Measurements from ENCODE around the gene BICD1.
"Not testable (repeated sequence)": the region's sequence is repeated elsewhere in the genome, so short reads cannot be mapped to it uniquely, and the experiment has no call there.

BICD1 gene

DNA sequence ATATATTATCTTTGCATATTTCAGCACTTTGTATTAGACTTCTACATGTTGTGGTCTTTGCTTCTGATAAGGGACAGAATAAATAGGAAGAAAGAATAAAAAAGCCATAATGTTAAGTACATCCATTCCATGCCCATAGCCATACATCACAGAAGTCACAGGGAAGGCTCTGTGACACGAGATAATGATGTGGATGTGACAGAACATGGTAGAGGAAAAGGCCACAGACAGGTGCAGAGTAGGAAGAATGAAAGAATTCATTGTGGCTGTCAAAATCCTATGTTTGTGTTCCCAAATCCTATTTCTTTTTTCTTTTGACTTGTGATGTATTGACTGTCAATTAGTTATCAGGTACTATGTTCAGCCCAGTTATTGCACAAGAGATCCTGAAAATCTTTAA is 38.4 kb downstream of the BICD1 start:
- no peak for DNase-seq (ENCODE audit: low read depth in 2 of 2)

DNA sequence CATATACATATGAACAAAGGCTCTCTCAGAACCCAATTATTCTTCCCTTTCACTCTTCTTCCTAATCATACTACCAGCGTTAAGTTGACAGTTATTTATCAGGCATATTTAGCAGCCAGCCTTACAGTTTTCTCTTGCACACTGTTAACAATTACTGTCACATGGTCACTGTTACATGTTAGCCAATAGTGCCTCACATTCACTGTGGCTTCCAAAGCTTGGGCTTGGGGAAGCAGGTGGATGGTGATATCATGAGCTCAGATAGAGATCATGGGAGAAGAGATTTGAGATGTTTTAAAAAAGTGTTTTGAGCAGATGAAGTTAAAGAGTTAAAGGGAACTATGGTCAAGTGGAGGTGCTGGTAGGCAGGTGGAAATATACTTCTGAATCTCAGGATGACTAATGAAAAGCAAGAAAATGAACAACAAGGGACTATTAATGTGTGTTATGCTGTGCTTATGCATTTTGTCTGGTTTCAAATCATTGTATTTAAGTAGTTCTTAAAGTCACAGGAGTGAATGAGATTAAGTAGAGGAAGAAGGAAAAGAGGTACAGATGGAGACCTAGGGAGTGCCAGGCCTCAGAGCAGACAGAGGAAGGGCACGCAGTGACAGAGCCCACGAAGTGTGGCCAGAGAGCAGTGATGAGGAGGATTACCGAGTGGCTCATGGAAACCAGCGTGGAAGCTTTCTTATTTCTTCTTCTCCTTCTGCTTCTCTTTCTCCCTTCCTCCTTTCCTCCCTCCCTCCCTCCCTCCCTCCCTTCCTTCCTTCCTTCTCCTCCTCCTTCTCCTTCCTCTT is 39.6 kb downstream of the BICD1 start:
- DNase-seq (ENCODE audit: low read depth in 2 of 2), result no peak

DNA sequence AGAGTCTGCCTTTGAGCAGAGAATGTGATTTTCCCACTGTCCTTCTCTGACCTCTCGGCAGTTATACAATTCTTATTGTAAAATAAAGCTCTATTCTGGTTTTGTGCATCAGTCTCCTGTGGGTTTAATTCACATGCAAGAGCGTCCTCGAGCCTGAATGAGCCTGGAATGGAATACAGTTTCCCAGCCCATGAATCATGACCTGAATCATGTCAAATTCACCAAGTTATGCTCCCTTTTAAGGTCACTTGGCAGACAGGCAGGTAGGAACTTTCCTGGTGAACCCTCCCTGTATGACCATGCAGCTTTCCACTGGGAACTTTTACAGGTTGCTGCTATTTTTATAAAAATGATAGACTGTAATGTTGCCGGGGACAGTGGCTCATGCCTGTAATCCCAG is 41.7 kb downstream of the BICD1 start:
- no peak for DNase-seq (ENCODE audit: low read depth in 2 of 2)

DNA sequence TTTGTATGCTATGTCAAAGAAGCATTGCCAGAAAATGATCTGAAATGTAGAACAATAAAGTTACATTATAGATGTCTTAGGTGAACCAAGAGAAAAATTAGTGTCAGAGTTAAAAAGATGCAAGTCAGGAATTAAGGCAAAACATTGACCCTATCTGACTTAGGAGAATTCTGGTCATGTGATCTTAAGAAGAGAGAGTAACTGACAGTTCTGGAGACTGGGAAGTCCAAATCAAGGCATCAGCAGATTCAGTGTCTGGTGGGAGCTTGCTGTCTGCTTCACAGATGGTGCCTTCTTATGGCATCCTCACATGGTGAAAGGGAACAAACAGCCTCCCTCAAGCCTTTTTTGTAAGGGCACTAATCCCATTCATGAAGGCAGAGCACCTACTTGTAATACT is 42.8 kb downstream of the BICD1 start:
- no peak for DNase-seq (ENCODE audit: low read depth in 2 of 2)

DNA sequence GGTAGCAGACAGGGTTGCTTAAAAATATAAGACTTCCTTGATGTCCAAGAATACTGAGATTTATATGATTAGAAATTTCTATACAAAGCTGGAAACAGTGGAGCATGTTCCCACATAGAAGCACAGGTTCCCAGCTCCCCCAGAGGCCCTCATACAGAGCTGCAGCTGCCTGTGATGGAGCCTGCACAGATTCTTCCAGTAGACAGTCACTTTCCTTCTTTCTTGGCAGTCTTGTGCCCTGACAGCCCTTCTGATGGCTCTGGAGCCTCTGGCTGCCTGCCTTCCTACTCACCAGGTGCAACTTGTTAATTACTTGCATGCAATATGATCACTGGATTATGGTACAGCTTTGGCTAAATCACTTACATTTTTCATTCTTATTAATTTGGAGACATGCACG is 44.4 kb downstream of the BICD1 start:
- no peak for DNase-seq (ENCODE audit: low read depth in 2 of 2)

DNA sequence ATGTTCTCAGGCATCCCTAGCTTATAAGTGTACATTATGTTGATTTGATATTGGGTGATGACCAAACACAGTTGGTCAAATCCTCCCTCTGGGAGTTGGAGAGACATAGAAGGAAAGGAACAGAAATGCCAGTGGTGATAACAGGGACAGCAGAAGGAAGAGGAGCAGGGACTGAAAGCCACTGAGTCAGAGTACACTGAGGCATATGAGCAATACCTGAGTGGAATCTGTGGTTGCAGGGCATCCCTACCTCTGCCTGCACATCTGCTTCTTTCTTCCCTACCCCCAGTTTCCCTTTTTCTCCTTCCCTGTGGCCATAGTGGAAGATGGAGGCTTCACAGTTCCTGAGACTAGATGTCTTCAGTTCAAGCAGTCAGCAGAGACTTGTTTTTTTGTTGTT is 44.9 kb downstream of the BICD1 start:
- DNase-seq (ENCODE audit: low read depth in 2 of 2), result no peak

DNA sequence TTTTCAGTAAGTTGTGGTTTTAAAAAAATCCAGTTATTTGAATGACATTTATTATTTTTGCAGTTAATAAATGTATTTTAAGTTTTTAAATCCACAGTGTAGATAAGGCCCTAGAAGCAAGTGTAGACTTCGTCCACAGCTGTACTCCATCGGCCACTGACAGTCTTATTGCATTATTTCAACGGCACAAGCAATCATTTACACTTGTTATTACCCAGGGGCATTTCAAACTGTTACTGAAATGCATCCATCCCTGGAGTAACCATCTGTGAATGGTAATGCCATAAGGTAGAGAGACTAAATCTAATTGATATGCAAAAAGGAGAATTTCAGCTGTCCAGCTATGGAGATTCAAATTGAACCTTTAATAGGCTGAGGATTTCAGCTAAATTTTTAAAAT is 48.4 kb downstream of the BICD1 start:
- DNase-seq (ENCODE audit: low read depth in 2 of 2), result no peak

DNA sequence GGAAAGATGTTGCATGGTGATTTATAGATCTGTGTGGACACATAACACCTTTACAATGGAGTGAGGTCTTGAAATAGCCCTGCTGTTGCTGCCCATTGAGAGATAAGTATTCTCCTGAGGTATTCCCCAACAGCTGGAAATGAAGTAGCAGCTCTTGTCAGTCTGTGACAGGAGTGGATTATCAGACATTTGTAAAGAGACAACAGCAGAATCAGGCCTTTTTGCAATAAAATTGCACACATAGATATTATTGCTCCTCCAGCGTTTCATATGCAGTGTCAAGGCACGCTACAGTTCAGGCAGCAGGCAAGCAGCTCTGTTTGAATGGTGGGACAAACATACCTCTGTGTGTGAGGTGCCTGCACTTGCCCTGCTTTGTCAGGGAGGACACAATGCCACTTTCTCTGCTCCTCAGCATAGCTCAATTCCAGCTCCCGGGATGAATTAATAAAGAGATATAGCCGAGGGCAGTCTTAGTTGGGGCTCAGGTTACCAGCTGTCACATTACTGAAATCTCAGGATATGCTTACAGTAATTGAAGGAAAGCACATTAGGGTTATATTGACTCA is 49.4 kb downstream of the BICD1 start:
- no peak for DNase-seq (ENCODE audit: low read depth in 2 of 2)

DNA sequence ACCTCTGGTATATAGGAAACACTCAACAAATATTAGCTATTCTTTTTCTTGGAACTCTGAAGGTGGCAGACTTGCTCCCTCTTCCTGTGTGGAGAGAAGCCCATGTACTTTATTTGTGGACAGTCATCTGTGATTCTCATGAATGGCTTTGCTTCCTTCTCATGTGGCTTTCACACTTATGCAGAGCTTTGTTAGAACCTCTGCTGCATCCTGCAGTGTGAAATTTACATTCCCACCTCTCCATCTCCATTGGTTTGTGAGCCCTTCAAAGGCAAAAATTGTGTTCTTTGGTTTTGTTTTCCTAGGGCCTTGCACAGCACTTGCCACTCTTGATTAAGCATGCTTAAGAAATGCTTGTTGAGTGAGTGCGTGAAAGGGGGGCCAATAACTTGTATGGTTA is 51.9 kb downstream of the BICD1 start:
- DNase-seq (ENCODE audit: low read depth in 2 of 2), result no peak

DNA sequence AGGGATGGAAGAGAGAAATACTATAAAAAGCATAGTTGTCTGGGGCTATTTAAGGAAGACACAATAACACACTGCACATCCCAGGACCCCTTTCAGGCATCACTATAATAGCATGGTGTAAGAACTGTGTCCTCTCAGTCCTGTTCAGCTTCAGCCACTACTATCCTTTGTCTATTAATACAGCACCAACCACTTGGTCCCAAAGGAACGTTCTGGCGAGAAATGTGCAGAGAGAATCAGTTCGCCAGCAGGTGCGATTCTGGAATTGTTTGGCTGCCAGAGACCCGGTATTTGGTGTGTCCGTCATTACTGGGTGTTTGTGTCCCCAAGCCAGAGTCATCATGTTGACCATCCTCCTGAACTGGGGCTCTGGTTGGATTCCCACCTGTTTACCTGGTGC is 52.7 kb downstream of the BICD1 start:
- no peak for DNase-seq (ENCODE audit: low read depth in 2 of 2)

DNA sequence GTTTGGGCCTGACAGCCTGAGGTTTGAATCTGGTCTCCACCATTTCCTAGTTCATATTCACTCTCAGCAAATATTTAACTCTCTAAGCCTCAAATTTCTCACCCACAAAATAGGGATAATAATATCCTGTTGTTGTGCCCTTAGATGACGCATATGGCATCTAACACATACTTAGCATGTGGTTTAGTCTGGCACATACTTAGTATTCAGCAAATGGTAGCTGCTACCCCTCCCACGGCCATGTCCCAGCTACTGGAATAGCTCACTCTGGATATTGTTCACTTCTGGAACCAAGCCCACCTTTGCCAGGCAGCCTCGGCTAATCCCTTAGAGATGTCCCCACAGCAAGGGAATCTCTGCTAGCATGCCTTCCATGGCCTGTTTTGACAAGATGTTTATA is 53.3 kb downstream of the BICD1 start:
- no peak for DNase-seq (ENCODE audit: low read depth in 2 of 2)

DNA sequence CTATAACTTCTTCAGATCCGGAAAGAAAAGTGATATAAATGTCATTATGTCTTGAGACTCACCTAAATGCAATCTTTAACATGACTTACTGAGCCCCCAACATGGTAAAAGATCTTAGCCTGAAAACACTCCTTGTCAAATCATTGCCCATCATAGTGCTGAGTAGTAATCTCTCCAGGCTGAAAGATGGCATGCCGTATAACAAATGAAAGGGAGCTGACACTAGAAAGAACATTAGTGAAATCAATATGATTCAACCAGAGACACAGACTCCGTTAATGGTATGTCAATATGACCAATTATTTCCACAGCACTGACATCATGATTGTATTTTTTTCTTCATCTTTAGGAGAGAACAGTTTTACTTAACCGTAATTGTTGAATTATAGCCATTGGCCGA is 54.4 kb downstream of the BICD1 start:
- no peak for DNase-seq (ENCODE audit: low read depth in 2 of 2)

DNA sequence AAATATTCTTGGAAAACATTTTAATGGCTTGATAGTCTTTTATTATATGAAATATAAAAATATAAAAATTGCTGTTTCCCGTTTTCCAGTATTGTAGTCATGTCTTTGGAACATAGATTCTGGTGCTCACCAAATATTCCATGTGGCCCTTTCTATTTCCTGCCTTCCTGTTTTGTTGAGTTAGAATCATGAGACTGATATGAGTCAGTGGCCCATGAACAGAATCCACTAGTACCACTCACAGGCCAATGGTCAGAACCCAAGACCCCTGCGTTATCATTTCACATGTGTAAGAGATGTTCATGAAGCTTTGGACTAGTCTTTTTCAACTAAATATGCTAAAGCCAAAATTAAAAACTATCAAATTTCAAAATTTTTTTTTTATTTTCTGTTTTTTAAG is 56.9 kb downstream of the BICD1 start:
- DNase-seq (ENCODE audit: low read depth in 2 of 2), result no peak

DNA sequence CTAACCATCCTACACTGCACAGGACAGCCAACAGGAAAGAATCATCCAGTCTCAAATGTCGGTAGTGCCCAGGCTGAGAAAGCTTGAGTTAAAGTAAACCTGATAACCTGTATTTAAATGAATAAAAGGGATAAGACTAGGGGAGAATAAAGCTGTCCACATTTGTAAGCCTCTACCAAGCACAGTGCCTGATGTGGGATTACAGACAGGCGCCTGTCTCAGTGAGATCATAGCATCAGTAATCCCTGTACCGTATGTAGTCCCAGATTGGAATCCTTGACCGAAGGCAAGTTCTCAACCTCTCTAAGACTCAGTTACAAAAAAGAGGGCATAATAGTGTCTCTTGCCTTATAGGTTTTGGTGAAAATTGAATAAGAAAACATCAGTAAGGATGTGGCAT is 59.9 kb downstream of the BICD1 start:
- DNase-seq (ENCODE audit: low read depth in 2 of 2), result no peak

DNA sequence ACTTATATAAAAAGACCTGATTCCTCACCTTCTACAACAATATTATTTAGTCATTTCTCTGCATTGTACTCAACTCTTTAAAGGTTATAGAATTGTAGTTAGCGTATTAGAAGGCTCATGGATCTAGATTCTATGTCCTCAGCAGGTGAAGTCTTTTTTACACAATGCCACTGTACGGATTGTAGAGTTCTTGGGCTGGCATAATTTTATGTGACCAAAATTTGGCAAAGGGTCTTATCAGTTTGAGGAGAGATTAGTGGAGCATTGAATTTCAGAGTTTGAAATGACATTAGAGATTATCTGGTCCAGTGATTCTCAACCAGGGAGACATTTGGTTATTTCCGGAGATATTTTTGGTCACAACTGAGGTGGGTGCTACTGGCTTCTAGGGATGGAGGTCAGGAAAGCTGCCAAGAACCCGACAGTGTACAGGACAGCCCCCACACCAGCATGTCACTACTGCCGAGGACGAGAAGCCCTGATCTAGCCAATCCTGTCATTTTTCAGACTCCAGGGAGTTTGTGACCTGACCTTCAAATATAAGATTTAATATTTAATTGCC is 63.9 kb downstream of the BICD1 start:
- DNase-seq (ENCODE audit: low read depth in 2 of 2), result no peak

DNA sequence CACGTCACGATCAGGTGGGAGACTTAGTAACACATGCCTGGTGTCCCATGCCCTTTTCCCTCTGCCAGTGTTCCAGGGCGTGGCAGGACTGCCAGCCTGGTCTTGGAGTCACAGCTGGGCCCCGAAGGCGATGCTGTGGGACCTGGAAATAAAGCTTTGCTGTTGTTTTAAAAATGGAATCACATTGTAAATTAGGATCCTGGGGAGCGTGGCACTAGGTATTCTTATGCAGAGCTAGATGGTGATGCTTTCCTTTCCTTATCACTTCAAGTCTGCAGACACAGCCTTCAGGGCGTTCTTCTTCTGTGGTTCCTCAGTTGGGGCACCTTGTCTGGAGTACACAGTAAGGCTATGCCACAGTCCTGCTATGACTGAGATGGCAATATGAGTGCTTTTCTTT is 64.6 kb downstream of the BICD1 start:
- DNase-seq (ENCODE audit: low read depth in 2 of 2), result no peak

DNA sequence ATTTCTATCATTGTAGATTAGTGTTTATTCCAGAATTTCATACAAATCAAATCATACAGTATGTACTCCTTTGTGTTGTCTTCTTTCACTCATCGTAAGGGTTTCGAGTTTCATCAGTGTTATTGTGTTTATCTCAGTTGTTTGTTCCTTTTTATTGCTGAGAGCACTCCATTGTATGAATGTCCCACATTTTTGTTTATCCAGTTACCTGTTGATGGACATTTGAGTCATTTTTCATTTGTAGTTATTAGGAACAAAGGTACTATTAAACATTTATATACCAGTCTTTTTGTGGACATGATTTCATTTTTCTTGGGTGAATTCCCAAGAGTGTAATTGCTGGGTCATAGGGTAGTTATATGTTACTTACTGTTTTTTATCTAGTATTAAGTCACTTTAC is 70.0 kb downstream of the BICD1 start:
- no peak for DNase-seq (ENCODE audit: low read depth in 2 of 2)

DNA sequence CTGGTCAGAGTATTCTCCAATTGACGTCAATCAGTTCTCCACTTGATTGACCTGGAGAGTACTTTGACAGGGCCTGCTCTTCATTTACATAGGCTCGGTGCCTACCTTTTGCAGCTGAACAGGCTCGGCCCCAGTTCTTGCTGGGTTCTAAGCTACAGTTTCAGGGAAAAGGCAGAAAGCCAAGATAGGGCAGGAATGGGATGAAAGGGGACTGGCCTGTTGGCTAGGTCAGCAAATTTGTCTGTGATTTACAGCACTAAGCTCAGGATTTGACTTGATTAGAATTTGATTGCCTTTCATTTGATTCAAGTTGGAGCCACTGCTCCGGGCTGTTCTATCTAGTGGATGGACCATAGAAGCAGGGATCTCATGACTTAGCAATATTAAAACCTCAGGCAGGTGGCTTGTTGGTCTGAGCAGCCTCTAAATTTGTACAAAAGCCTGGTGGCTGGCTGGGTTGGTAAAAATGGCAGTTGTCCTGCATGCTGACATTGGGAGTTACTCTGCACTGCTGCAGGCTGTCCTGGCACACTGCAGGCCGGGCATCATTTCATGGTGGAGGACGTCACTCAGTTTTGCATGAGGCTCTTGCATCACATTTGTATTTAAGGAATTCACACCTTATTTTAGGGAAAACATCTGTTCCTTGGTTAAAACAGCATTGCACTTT is 71.8 kb downstream of the BICD1 start:
- DNase-seq (ENCODE audit: low read depth in 2 of 2), result no peak

DNA sequence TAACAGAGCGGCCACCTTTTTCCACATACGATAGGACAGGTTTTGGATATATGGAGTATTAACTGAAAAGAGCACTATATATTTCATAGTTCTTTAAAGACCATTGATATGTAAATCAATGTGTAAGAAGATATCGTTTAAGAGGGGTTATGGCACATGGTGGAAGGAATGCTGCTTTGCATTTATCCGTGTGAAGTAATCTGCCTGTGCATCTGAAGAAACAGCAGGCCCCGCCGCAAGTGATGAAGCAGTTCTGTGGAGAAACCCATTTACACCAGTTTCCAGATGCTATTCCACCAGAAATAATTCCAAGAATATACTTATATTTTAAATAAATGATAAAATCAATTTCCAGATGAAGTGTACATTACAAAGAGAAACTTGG is 72.4 kb downstream of the BICD1 start:
- no peak for DNase-seq (ENCODE audit: low read depth in 2 of 2)

DNA sequence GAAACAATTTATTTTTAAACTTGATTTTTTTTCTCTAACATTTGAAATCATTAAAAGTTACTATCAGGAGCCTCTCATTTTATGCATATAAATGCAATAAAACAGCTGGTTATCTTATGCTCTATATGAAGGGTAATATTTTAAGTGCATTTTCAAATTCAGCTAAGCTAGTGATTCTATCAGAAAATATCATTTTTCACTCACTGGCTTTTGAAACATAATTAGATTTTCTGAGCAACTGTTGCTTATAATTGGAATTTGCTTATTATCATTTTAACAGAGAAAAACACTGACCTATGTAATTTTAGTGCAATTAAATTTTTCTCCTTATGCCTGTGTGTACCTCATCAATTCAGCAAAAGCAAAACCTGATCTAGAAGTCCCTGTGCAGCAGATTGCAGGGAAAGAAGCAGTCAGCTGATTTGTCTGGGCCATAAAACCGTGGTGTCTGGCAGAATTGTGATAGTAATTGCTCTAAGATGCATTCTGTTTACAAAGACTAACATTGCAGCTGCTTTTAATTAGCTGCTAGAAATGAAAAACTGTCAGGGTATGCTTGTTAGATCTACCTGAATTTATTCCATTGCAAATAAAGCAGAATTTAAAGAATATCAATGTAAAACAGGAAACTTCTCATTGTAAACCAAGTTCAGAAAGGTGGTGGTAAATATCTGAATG is 75.0 kb downstream of the BICD1 start:
- DNase-seq (ENCODE audit: low read depth in 2 of 2), result no peak

DNA sequence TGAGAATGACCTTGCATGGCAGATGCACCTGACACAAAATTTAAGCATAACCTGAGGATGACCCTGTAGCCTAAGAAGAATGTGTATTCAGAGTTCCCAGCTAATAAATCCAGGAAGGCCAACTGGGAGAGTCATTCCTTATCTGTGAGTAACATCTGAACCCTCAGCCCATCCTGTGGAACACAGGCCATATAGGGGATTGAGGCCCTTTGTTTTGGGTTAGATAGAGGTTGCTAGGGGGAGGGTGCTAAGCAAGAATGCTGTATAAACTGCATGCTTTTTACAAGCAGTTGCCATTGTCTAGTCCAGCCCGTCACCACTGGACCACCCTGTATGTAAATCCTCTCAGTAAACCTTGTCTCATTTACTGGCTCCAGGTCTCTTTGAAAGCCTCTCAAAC is 77.0 kb downstream of the BICD1 start:
- no peak for DNase-seq (ENCODE audit: low read depth in 2 of 2)

DNA sequence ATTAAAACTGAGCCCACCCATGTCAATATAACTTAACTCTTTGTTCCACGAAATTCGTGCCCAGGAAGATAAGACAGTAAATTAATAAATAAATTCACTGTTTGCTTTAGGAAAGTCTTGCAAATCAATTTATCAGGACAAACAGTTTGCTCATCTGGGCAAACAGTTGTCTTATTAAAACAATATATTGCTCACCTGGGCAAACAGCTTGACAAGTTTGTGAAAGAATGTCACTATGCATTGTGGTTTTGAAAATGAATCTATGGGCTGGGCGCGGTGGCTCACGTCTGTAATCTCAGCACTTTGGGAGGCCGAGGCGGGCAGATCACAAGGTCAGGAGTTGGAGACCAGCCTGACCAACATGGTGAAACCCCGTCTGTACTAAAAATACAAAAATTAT is 80.5 kb downstream of the BICD1 start:
- DNase-seq (ENCODE audit: low read depth in 2 of 2), result not testable (repeated sequence)

DNA sequence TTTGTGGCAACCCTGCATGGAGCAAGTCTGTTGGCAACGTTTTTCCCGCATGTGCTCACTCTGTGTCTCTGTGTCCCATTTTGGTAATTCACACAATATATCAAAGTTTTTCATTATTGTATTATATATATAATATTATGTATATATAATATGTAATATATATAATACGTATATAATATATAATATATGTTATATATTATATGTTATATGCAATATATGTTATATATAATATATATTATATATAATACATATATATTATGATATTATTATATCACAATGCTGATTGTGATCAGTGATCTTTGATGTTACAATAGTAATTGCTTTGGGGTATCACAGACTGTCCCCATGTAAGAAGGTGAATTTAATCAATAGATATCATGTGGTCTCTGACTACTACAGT is 84.8 kb downstream of the BICD1 start:
- no peak for DNase-seq (ENCODE audit: low read depth in 2 of 2)
